Measurements from ENCODE around the gene TMPRSS9.

TMPRSS9 gene

DNA sequence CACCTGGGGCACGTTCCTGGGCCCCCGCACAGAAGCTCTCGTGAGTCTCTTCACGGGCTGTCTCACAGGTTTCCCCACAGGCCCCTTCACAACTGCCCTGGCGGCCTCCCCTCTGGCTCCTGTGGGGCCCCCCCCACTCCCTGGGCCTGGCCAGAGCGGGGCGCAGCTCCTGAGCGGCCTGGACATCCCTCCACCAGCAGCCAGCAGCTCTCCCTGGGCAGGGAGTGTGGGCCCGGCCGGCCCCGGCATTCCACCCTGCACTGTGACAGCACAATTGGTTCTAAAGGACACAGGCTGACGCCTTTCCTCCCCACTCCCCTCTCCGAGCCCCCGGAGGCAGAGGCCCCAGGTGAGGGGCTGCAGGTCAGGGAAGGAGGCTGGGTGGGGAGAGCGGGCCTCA lies 76.9 kb downstream of the TMPRSS9 start:
- no peak for TF ChIP-seq REST (IDR thresholded peaks at IDR 0.05; ENCODE audit: low read depth)
- no peak for TF ChIP-seq EGR1 (IDR thresholded peaks at IDR 0.05)
- TF ChIP-seq TAF1 (IDR thresholded peaks at IDR 0.05; ENCODE audit: low read depth), result no peak
- no peak for TF ChIP-seq TEAD4 (IDR thresholded peaks at IDR 0.05)
- TF ChIP-seq ZBTB7A (IDR thresholded peaks at IDR 0.05; ENCODE audit: low read depth), result no peak
- no peak for TF ChIP-seq NFIC (IDR thresholded peaks at IDR 0.05)
- no peak for TF ChIP-seq CREB1 (IDR thresholded peaks at IDR 0.05; ENCODE audit: low read depth)
- TF ChIP-seq, protein P1, sequence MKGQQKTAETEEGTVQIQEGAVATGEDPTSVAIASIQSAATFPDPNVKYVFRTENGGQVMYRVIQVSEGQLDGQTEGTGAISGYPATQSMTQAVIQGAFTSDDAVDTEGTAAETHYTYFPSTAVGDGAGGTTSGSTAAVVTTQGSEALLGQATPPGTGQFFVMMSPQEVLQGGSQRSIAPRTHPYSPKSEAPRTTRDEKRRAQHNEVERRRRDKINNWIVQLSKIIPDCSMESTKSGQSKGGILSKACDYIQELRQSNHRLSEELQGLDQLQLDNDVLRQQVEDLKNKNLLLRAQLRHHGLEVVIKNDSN (IDR thresholded peaks at IDR 0.05), result no peak
- TF ChIP-seq EP300 (IDR thresholded peaks at IDR 0.05; ENCODE audit: borderline replicate concordance), result no peak
- no peak for TF ChIP-seq TCF12 (IDR thresholded peaks at IDR 0.05; ENCODE audit: low read depth)
- no peak for TF ChIP-seq FOXM1 (IDR thresholded peaks at IDR 0.05; ENCODE audit: borderline replicate concordance, low read depth)
- no peak for TF ChIP-seq YY1 (IDR thresholded peaks at IDR 0.05; ENCODE audit: low read depth)
- no peak for TF ChIP-seq RAD21 (IDR thresholded peaks at IDR 0.05; ENCODE audit: low read depth)
- TF ChIP-seq MAX (IDR thresholded peaks at IDR 0.05), result no peak
- TF ChIP-seq CEBPB (IDR thresholded peaks at IDR 0.05), result no peak

DNA sequence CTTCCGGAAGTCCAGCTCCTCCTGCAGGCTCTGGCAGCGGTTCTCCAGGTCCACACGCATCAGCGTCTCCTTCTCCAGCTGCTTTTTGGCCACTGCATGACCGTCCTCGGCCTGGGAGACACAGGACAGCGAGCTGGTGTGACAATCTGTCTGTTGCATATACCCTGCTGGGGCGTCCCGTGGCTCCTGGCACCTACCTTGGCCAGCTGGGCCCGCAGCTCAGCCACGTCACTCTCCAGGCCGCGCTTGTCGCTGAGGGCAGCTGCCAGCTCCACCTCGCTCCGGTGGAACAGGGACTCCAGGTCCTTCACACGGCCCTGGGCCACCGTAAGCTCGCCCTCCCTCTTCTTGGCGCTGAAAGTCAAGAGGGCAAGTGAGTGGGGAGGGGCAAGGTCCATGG lies 78.1 kb downstream of the TMPRSS9 start:
- TF ChIP-seq EP300 (IDR thresholded peaks at IDR 0.05; ENCODE audit: borderline replicate concordance) (no peak), REST (IDR thresholded peaks at IDR 0.05; ENCODE audit: low read depth) (no peak), TCF12 (IDR thresholded peaks at IDR 0.05; ENCODE audit: low read depth) (no peak), EGR1 (IDR thresholded peaks at IDR 0.05) (no peak), YY1 (IDR thresholded peaks at IDR 0.05; ENCODE audit: low read depth) (no peak), CEBPB (IDR thresholded peaks at IDR 0.05) (no peak), MAX (IDR thresholded peaks at IDR 0.05) (no peak), FOXM1 (IDR thresholded peaks at IDR 0.05; ENCODE audit: borderline replicate concordance, low read depth) (no peak)
- TF ChIP-seq, protein P1 (IDR thresholded peaks at IDR 0.05), result no peak

GRCh38 chr19:2440515-2440914 lies 80.5 kb downstream of the TMPRSS9 start:
- TF ChIP-seq NFIC (IDR thresholded peaks at IDR 0.05), result no peak
- no peak for TF ChIP-seq TEAD4 (IDR thresholded peaks at IDR 0.05)
- TF ChIP-seq REST (IDR thresholded peaks at IDR 0.05; ENCODE audit: low read depth), result no peak
- TF ChIP-seq EP300 (IDR thresholded peaks at IDR 0.05; ENCODE audit: borderline replicate concordance), result no peak
- no peak for TF ChIP-seq EGR1 (IDR thresholded peaks at IDR 0.05)
- TF ChIP-seq FOXM1 (IDR thresholded peaks at IDR 0.05; ENCODE audit: borderline replicate concordance, low read depth), result no peak
- TF ChIP-seq, protein P1 (IDR thresholded peaks at IDR 0.05), result no peak
- TF ChIP-seq TAF1 (IDR thresholded peaks at IDR 0.05; ENCODE audit: low read depth), result no peak
- no peak for TF ChIP-seq YY1 (IDR thresholded peaks at IDR 0.05; ENCODE audit: low read depth)
- TF ChIP-seq CEBPB (IDR thresholded peaks at IDR 0.05), result no peak

DNA sequence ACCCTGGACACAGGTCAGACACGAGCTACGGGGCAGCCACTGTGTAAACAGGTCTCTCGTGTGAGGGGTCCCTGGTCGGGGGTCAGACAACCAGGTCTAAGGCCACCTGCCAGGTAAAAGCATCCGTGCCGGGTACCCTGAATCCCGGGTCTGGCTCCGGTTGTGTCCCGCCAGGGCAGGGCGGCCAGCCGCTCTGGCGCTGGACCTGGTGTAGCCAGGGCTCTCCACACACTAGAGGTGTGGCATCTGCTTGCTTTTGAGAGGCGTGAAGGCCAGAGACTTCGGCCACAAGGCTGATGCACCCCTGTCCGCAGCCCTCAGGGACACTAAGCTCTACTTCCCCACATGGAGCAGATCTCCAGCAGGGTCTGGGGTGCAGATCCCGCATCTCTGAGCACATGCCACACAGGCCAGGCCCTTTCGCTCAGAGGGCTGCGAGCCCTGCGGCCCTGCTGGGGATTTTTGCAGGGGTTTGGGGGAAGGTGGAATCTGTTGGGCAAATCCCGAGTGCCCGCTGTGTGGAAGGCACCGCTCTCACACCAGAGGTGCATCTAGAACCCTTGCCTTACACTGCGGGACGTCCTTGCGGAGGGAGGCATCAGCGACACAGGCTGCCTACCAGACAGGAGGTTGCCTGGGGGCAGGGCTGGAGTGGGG lies 81.2 kb downstream of the TMPRSS9 start:
- TF ChIP-seq TAF1 (IDR thresholded peaks at IDR 0.05; ENCODE audit: low read depth) (no peak), ZBTB7A (IDR thresholded peaks at IDR 0.05; ENCODE audit: low read depth) (no peak), TEAD4 (IDR thresholded peaks at IDR 0.05) (no peak), EGR1 (IDR thresholded peaks at IDR 0.05) (no peak), EP300 (IDR thresholded peaks at IDR 0.05; ENCODE audit: borderline replicate concordance) (no peak), YY1 (IDR thresholded peaks at IDR 0.05; ENCODE audit: low read depth) (no peak), RAD21 (IDR thresholded peaks at IDR 0.05; ENCODE audit: low read depth) (no peak), MAX (IDR thresholded peaks at IDR 0.05) (no peak), CEBPB (IDR thresholded peaks at IDR 0.05) (no peak), CREB1 (IDR thresholded peaks at IDR 0.05; ENCODE audit: low read depth) (no peak), FOXM1 (IDR thresholded peaks at IDR 0.05; ENCODE audit: borderline replicate concordance, low read depth) (no peak)
- TF ChIP-seq, protein P1 (IDR thresholded peaks at IDR 0.05), result no peak

All from Ishikawa (cell line).